Right renal cortex interstitium (tissue), 3 donors: ENCODE data around the gene PTTG2. TPM values are rescaled to one million over a fixed set of nuclear protein-coding genes. Genes with fewer than 3 reads are reported as not detected.
"Not testable (repeated sequence)": the region's sequence is repeated elsewhere in the genome, so short reads cannot be mapped to it uniquely, and the experiment has no call there.

Source experiments
- DNase-seq, 3 donors: peaks; one replicate each; pipeline ENCODE4 v3.0.0-alpha.2; 2013; ENCODE audit warnings: low read depth in 3 of 3, low spot score in 2 of 3
- polyA plus RNA-seq, 3 donors: library from polyadenylated mRNA; unstranded; fragments of 120-200 nt; gene quantifications; one replicate each; pipeline ENCODE4 v1.2.1, GENCODE V29; 2013; ENCODE audit not compliant: insufficient read length in 3 of 3

Gene PTTG2
- polyA plus RNA-seq, 3 donors, result 0.28 TPM; not detected in 2

- DNase-seq, result no peak
Measured at GRCh38 chr4:37953620-37954293, 6.4 kb upstream of the PTTG2 start.

GRCh38 chr4:37956941-37957340 is 3.3 kb upstream of the PTTG2 start:
- DNase-seq, result no peak

- DNase-seq, result no peak
Measured at GRCh38 chr4:37958932-37959331, 1.3 kb upstream of the PTTG2 start.

- DNase-seq, result no peak
Measured at GRCh38 chr4:37960679-37961450, 667 bp downstream of the PTTG2 start.

GRCh38 chr4:37964734-37965457 is 4.7 kb downstream of the PTTG2 start:
- no peak for DNase-seq

- DNase-seq, result no peak
Measured at GRCh38 chr4:37966044-37966443, 5.8 kb downstream of the PTTG2 start.

GRCh38 chr4:37967736-37968135 is 7.5 kb downstream of the PTTG2 start:
- no peak for DNase-seq

- no peak for DNase-seq
Measured at GRCh38 chr4:37968747-37969146, 8.5 kb downstream of the PTTG2 start.

GRCh38 chr4:37970702-37971101 is 10.5 kb downstream of the PTTG2 start:
- DNase-seq, result no peak

- no peak for DNase-seq
Measured at GRCh38 chr4:37971202-37971601, 11.0 kb downstream of the PTTG2 start.

GRCh38 chr4:37973441-37973840 is 13.2 kb downstream of the PTTG2 start:
- DNase-seq, result no peak

GRCh38 chr4:37975321-37975822 is 15.2 kb downstream of the PTTG2 start:
- not testable (repeated sequence) for DNase-seq

- no peak for DNase-seq
Measured at GRCh38 chr4:37976507-37976906, 16.3 kb downstream of the PTTG2 start.

GRCh38 chr4:37976991-37977470 is 16.8 kb downstream of the PTTG2 start:
- DNase-seq, result no peak

- no peak for DNase-seq
Measured at GRCh38 chr4:37977471-37978247, 17.5 kb downstream of the PTTG2 start.

GRCh38 chr4:37978248-37978924 is 18.2 kb downstream of the PTTG2 start:
- DNase-seq, result no peak

- DNase-seq, result no peak
Measured at GRCh38 chr4:37980246-37980645, 20.0 kb downstream of the PTTG2 start.

- no peak for DNase-seq
Measured at GRCh38 chr4:37981425-37981824, 21.2 kb downstream of the PTTG2 start.

GRCh38 chr4:37981844-37982720 is 21.9 kb downstream of the PTTG2 start:
- no peak for DNase-seq
